AG09309 (cell line): ENCODE results near the gene SIAE.

Experiments
- DNase-seq: peaks from one replicate; pipeline ENCODE4 v3.0.0-alpha.2; 2010; ENCODE audit warnings: low read depth
- H3K4me3 ChIP-seq: 2 replicates; pipeline ENCODE4 v1.5.1; 2011; ENCODE audit warnings: mild to moderate bottlenecking, low read depth, low read length, moderate library complexity; ENCODE audit not compliant: control insufficient read depth
- TF ChIP-seq, protein P1 (sequence below): IDR thresholded peaks from 2 replicates; pipeline ENCODE4 v1.5.1; 2011; ENCODE audit warnings: mild to moderate bottlenecking, low read depth, low read length, inconsistent platforms; ENCODE audit not compliant: insufficient read depth, control insufficient read depth; ENCODE audit errors: missing control alignments

Gene SIAE

DNA sequence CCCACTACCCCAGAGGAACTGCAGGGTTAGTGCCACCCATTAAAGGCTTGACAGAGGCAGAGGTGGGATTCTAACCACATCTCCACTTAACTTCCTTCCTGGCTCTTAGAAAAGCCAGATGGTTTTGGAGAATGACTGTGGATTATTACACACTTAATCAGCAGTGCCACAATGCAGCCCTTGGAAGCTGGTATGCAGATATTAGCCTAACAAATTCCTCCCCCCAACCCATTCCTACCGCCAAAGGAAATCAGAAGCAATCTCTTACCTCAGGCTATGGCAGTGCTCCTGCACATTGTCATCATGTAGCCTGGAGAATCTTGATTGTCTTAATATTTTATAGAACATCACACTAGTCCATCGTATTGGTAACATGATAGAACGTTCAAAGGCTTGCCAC is 43.1 kb upstream of the SIAE start:
- TF ChIP-seq, protein P1, sequence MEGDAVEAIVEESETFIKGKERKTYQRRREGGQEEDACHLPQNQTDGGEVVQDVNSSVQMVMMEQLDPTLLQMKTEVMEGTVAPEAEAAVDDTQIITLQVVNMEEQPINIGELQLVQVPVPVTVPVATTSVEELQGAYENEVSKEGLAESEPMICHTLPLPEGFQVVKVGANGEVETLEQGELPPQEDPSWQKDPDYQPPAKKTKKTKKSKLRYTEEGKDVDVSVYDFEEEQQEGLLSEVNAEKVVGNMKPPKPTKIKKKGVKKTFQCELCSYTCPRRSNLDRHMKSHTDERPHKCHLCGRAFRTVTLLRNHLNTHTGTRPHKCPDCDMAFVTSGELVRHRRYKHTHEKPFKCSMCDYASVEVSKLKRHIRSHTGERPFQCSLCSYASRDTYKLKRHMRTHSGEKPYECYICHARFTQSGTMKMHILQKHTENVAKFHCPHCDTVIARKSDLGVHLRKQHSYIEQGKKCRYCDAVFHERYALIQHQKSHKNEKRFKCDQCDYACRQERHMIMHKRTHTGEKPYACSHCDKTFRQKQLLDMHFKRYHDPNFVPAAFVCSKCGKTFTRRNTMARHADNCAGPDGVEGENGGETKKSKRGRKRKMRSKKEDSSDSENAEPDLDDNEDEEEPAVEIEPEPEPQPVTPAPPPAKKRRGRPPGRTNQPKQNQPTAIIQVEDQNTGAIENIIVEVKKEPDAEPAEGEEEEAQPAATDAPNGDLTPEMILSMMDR = no peak
- no peak overlapping the region for H3K4me3 ChIP-seq
- no peak for DNase-seq

DNA sequence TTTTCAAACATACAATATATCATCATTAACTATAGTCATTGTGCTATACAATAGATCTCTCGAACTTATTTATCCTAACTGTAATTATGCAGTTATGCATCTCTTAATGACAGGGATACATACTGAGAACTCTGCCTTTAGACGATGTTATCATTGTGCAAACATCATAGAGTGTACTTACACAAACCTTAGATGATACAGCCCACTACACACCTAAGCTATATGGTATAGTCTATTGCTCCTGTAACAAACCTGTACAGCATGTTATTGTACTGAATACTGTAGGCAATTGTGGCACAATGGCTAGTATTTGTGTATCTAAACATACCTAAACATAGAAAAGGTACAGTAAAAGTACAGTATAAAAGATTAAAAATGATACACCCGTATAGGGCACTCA is 38.9 kb upstream of the SIAE start:
- TF ChIP-seq, protein P1 = no peak
- H3K4me3 ChIP-seq = no peak overlapping the region
- no peak for DNase-seq

DNA sequence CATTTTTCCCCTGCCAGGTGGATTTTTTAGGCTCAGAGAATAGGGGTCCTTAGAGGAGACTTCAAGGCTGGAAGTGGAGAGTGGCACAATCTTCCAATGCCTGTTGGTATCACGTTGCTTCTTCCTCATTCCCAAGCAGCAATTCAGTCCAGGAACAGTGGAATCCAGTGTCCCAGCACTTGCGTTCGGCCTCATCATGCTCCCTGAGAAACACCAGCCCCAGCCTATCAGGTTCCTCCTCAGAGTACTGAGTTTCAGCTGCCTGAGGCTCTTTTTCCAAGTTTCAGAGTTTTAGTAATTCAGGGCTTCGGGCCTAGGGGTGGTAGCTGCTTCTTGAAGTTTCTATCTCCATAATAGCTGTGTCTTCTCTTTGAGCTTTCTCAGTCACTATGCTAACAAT is 34.3 kb upstream of the SIAE start:
- no peak overlapping the region for H3K4me3 ChIP-seq
- TF ChIP-seq, protein P1 = no peak

DNA sequence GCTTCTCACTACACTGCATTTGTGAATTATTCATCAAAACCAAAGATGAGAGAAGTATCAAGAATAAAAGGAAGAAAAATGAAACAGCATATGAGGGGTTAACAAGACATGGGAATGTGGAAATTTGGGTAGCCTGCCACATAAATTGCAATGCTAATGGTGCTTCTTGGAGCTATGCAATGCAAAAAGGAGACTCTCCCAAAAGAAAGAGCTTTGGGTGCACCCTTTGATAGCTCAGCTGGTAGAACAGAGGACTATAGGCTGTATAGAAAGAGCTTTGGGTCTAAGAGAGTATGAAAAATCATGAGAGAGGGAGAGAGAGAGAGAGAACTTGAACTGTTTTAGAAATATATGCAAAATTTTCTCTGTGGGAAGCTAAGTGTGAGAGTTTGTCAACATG is 26.5 kb upstream of the SIAE start:
- DNase-seq = no peak
- H3K4me3 ChIP-seq = no peak overlapping the region
- TF ChIP-seq, protein P1 = no peak

More for the DNA sequence above, 34.3 kb upstream of the SIAE start:
- DNase-seq = no peak

DNA sequence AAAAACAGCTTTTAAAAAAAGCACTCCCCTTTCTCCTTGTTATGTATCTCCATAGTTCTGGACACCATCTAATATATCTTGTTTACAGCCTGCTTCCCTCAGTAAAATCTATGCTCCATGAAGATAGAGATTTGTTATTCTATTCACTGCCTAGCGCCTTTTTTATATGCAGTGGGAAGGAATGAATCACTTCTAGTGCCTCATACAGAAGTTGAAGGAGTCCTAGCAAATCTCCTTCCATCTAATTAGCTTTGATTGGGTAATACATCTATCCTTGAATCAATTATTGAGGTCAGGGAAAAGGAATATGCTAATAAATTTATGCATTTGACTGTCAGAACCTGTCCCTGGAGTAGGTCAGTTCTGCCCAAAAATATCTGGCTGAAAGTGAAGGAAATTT is 26.0 kb upstream of the SIAE start:
- no peak overlapping the region for H3K4me3 ChIP-seq
- DNase-seq = no peak
- TF ChIP-seq, protein P1 = no peak

DNA sequence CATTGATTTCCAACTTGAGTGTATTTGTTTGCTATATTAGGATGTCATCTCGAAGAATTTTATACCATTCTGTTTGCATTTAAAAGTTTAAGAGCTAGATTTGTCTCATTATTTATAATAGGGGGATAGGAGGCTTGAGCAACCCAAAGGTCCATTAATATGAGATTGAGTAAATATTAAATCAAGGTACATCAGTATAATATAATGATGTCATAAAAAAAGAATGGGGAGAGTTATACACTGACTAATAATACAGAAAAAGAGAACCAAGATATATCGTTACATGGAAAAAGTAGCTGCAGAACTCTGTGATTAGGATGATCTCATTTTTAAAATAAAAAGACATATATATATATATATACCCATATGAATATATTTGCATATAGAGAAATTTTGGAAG is 19.6 kb upstream of the SIAE start:
- no peak for DNase-seq
- H3K4me3 ChIP-seq = no peak overlapping the region

More for the DNA sequence above, 19.6 kb upstream of the SIAE start:
- TF ChIP-seq, protein P1 = no peak
